ENCODE data around the gene KIF1A. TPM values are rescaled to one million over a fixed set of nuclear protein-coding genes. Genes with fewer than 3 reads are reported as not detected.

KIF1A gene
- total RNA-seq: 10 to 100 TPM; 28.8 to 30.1 TPM

DNA sequence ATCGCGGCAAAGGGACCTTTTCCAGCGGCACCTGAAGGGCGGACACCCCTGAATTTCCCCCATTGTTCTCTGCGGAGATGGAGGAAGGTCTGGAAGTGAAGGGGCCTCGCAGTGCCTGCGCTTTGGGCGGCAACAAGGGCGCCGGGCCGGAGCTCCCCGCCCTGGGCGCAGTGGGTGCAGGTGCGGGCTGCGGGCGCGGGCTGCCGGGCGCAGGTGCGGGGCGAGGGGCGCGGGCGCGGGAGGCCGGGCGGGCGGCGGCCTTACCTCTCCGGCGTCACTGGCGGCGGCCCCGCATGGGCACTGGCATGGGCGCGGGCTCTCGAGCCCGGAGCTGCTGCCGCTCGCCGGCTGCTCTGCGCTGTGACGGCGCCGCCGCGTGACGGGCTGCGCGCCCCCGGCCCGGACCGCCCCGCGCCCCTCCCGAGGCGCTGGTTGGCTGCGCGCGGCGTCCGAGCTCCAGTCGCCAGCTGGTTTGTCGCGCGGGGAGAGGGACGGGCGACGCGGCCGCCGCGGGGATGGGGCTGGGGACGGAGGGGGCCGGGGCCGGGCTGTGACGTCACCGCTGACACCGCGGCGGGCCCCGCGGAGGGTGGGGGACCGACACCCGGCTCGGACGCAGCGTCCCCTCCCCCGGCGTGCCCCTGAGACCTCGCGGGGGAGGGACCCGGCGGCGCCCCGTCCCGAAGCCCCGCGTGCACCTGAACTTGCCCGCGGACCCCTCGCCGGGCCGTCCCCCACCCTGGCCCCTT is at the start of gene KIF1A:
Gene KIF1A, minus strand, starts transcription at position 362 of the 749 bp plus-strand sequence. CDS start 22,467 bp downstream, outside the sequence.
- Mint-ChIP-seq H3K4me3 (peak within 1 kb of the TSS; percentile 86 to 88), H3K27ac (no peak within 1 kb of the TSS), H3K27me3 (ENCODE audit: low read depth) (peaks cover 40% of the 10 kb centered on the region), H3K4me1 (ENCODE audit: low read depth) (peaks cover 9% of the 10 kb centered on the region), H3K9me3 (no peaks in the 10 kb centered on the region), H3K36me3 (ENCODE audit: insufficient read depth in 2 of 2) (peaks cover 0 to 7% of the 10 kb centered on the region in 2 donors)
- peak; percentile 62 for DNase-seq
- peak; percentile 71 to 75 for ATAC-seq (replicated peaks in 1 of 2)

- Mint-ChIP-seq H3K27ac (no peak overlapping the region), H3K4me1 (ENCODE audit: low read depth) (peaks cover 5% of the 10 kb centered on the region), H3K9me3 (no peaks in the 10 kb centered on the region), H3K27me3 (ENCODE audit: low read depth) (no peaks in the 10 kb centered on the region), H3K4me3 (no peak overlapping the region), H3K36me3 (ENCODE audit: insufficient read depth in 2 of 2) (no peaks in the 10 kb centered on the region)
- no peak for ATAC-seq (replicated peaks in 1 of 2)
- no peak for DNase-seq
Measured at GRCh38 chr2:240869109-240869955, 49.3 kb upstream of the KIF1A start.

GRCh38 chr2:240868286-240869108 is 48.5 kb upstream of the KIF1A start, which contains the start of gene AGXT:
Gene AGXT (plus strand): TSS chr2:240868824. CDS start chr2:240868866, 42 bp downstream.
- ATAC-seq (replicated peaks in 1 of 2) (no peak), DNase-seq (no peak)
- no peak within 1 kb of the TSS for H3K27ac Mint-ChIP-seq
- no peak within 1 kb of the TSS for H3K4me3 Mint-ChIP-seq
- H3K36me3 Mint-ChIP-seq (ENCODE audit: insufficient read depth in 2 of 2): no peaks in the 10 kb centered on the region
- no peaks in the 10 kb centered on the region for H3K27me3 Mint-ChIP-seq (ENCODE audit: low read depth)
- H3K4me1 Mint-ChIP-seq (ENCODE audit: low read depth): peaks cover 5% of the 10 kb centered on the region
- no peaks in the 10 kb centered on the region for H3K9me3 Mint-ChIP-seq

GRCh38 chr2:240865391-240865790 is 45.4 kb upstream of the KIF1A start:
- DNase-seq: no peak
- Mint-ChIP-seq H3K27me3 (ENCODE audit: low read depth) (no peaks in the 10 kb centered on the region), H3K36me3 (ENCODE audit: insufficient read depth in 2 of 2) (no peaks in the 10 kb centered on the region), H3K9me3 (no peaks in the 10 kb centered on the region), H3K4me1 (ENCODE audit: low read depth) (peaks cover 5% of the 10 kb centered on the region), H3K4me3 (no peak overlapping the region), H3K27ac (no peak overlapping the region)
- ATAC-seq (replicated peaks in 1 of 2): no peak

- no peaks in the 10 kb centered on the region for H3K36me3 Mint-ChIP-seq (ENCODE audit: insufficient read depth in 2 of 2)
- H3K4me1 Mint-ChIP-seq (ENCODE audit: low read depth): peaks cover 5% of the 10 kb centered on the region
- H3K27ac Mint-ChIP-seq: no peak overlapping the region
- no peaks in the 10 kb centered on the region for H3K27me3 Mint-ChIP-seq (ENCODE audit: low read depth)
- no peaks in the 10 kb centered on the region for H3K9me3 Mint-ChIP-seq
- DNase-seq: no peak
- H3K4me3 Mint-ChIP-seq: no peak overlapping the region
- ATAC-seq (replicated peaks in 1 of 2): no peak
Measured at GRCh38 chr2:240864475-240864874, 44.5 kb upstream of the KIF1A start.

GRCh38 chr2:240861547-240861946 is 41.5 kb upstream of the KIF1A start:
- Mint-ChIP-seq H3K36me3 (ENCODE audit: insufficient read depth in 2 of 2) (no peaks in the 10 kb centered on the region), H3K4me1 (ENCODE audit: low read depth) (peaks cover 5% of the 10 kb centered on the region), H3K4me3 (no peak overlapping the region), H3K27me3 (ENCODE audit: low read depth) (no peaks in the 10 kb centered on the region), H3K27ac (no peak overlapping the region), H3K9me3 (no peaks in the 10 kb centered on the region)
- DNase-seq: no peak
- no peak for ATAC-seq (replicated peaks in 1 of 2)

DNA sequence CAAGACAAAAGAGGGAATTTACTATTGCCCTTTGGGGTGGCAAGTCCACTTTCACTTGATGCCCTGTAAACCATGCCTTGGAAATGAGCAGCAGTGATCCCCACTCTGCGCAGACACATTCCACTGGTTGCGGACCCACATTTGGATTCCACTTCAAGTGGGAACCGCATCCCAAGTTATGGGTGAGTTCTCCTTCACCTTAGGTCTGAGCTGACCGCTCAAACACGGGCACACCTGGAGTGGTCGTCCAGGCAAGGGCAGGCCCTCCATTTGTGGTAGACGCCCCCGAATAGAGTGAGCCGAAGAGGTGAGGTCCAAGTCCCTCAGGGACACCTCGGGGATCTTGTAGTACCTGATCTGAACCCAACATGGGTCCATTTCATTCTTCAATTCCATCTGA is 38.9 kb upstream of the KIF1A start:
- Mint-ChIP-seq H3K9me3 (peaks cover 0 to 3% of the 10 kb centered on the region in 2 donors), H3K4me3 (no peak overlapping the region), H3K27ac (no peak overlapping the region), H3K4me1 (ENCODE audit: low read depth) (no peaks in the 10 kb centered on the region), H3K27me3 (ENCODE audit: low read depth) (no peaks in the 10 kb centered on the region), H3K36me3 (ENCODE audit: insufficient read depth in 2 of 2) (peaks cover 2 to 4% of the 10 kb centered on the region in 2 donors)
- DNase-seq (no peak), ATAC-seq (replicated peaks in 1 of 2) (no peak)

DNA sequence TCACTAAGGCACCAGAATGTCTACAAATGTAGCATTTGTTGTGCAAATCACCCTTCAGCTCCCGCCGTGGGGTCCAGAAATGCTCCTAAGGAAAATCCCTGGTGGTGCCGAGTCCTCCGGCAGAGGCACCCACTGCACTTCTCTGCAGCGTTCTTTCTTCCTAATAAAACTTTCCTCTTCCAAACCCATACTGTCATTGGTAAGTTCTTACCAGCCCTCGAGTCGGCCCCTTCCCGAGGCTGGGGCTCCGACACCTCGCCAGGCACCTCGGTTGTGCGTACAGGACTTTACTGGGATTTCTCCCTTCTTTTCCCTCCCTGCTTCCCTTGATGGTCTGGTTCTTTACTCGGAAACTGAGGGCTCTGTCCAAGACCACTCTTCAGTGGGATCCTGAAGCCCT is 38.3 kb upstream of the KIF1A start:
- no peaks in the 10 kb centered on the region for H3K27me3 Mint-ChIP-seq (ENCODE audit: low read depth)
- no peak for DNase-seq
- H3K4me3 Mint-ChIP-seq: no peak overlapping the region
- H3K27ac Mint-ChIP-seq: no peak overlapping the region
- H3K9me3 Mint-ChIP-seq: peaks cover 0 to 3% of the 10 kb centered on the region in 2 donors
- peaks cover 2 to 4% of the 10 kb centered on the region in 2 donors for H3K36me3 Mint-ChIP-seq (ENCODE audit: insufficient read depth in 2 of 2)
- ATAC-seq (replicated peaks in 1 of 2): no peak
- no peaks in the 10 kb centered on the region for H3K4me1 Mint-ChIP-seq (ENCODE audit: low read depth)

DNA sequence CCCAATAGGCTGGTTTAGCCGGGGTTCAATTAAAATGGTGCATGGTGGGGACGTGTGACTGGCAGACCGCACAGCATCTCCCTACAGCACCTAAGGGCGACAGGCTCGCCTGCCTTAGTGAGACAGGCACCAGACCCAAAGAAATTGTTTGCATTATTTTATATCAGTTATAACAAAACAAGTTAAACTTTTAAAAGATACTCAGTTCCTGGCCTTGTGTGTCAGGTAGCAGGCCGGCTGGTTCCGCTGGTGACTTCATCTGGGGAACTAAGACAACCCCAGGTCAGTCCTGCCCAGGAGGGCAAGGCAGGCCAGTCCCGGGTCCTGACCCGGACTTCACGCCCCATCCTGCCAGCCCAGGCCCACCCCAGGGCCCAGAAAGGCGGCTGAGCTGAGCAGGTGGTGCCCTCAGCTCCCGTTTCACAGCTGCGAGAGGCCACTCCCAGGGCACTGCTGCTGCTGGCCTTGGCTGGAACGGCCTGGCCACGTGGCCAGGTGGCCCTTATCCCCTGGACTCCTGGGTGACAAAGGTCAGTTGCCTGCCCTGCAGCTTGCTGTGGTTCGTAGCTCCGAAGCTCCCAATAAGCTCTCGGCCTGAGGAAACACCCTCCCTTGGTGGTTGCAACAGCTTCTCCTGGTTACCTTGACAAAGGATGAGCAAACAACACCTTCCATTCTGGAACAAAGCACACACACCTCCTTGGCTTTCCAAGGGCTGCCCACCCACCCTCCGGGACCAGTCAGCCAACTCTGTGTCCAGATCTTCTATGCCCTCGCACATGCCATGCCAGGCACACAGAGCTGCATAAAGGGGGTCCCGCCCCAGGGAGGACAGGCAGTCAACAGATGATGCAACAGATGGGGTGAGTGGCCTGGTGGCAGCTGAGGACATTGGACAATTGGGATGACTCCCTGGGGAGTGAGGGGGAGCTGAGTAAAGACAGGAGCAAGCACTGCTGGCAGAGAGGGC is 37.3 kb upstream of the KIF1A start:
- Mint-ChIP-seq H3K27me3 (ENCODE audit: low read depth) (no peaks in the 10 kb centered on the region), H3K36me3 (ENCODE audit: insufficient read depth in 2 of 2) (peaks cover 2 to 4% of the 10 kb centered on the region in 2 donors), H3K27ac (no peak overlapping the region), H3K9me3 (peaks cover 0 to 3% of the 10 kb centered on the region in 2 donors), H3K4me1 (ENCODE audit: low read depth) (no peaks in the 10 kb centered on the region), H3K4me3 (no peak overlapping the region)
- no peak for DNase-seq
- no peak for ATAC-seq (replicated peaks in 1 of 2)

DNA sequence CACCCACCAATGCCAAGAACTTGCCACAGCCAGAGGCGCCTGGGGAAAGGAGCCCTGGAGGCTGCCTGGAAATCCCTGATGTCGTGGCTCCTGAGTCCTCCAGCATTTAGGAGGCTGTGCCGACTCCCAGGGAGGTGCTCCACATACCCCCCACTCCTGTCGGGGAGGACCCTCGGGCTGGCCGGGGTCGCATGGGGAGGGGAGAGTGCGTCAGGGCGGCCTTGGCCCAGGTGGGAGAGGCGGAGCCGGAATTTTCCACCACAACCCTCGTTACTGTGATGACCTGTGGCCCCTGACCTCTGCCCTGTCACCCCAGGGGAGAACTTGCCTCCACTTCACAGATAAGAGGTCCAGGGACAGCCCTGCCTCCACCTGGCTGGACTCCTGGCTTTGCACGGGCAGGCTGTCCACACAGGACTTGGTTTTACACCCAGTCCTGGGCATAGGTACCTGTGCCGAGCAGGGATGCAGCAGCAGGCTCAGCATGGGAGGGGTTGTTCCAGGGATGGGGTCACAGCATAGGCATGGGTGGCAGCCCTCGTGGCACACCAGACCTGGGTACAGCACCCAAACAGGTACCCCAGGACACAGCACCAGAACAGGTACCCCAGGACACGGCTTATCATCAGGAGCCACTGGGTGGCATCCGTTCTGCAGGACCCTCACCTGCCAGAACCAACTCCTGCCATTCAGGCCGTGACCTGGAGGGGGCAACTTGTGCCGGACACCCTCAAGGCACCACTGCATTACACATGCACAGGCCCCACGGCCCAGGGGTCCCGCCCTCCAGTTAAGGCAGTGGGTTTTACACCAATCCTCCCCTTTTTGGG is 36.3 kb upstream of the KIF1A start:
- no peaks in the 10 kb centered on the region for H3K4me1 Mint-ChIP-seq (ENCODE audit: low read depth)
- H3K36me3 Mint-ChIP-seq (ENCODE audit: insufficient read depth in 2 of 2): peaks cover 2 to 4% of the 10 kb centered on the region in 2 donors
- H3K4me3 Mint-ChIP-seq: no peak overlapping the region
- DNase-seq (no peak), ATAC-seq (replicated peaks in 1 of 2) (no peak)
- peaks cover 0 to 3% of the 10 kb centered on the region in 2 donors for H3K9me3 Mint-ChIP-seq
- no peaks in the 10 kb centered on the region for H3K27me3 Mint-ChIP-seq (ENCODE audit: low read depth)
- H3K27ac Mint-ChIP-seq: no peak overlapping the region

DNA sequence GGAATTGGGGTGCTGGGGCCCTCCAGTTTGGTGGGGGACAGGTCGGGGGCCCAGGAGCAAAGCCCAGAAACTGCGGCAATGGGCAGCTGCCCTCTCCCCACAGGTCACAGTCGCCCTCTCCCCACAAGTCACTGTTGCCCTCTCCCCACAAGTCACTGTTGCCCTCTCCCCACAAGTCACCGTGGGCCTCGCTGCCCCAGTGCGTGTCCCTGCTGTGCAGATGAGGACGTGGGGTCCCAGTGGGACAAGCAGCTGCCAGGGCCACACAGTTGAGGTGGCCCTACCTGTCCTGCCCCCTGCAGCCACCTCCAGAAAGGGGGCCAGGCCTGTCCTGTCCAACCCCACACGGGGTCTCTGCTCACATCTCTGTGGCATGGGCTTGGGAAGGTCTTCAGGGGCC is 35.7 kb upstream of the KIF1A start:
- ATAC-seq (replicated peaks in 1 of 2): no peak
- no peak overlapping the region for H3K4me3 Mint-ChIP-seq
- H3K27me3 Mint-ChIP-seq (ENCODE audit: low read depth): no peaks in the 10 kb centered on the region

More for the DNA sequence above, 35.7 kb upstream of the KIF1A start:
- Mint-ChIP-seq H3K27ac (no peak overlapping the region), H3K4me1 (ENCODE audit: low read depth) (no peaks in the 10 kb centered on the region), H3K9me3 (peaks cover 0 to 3% of the 10 kb centered on the region in 2 donors), H3K36me3 (ENCODE audit: insufficient read depth in 2 of 2) (peaks cover 2 to 4% of the 10 kb centered on the region in 2 donors)
- no peak for DNase-seq

Measured in activated T-cell treated with anti-CD3 and anti-CD28 coated beads, Interleukin-2, amount 50 U/mL, for 72 hours (primary cell).